Activated CD4-positive, alpha-beta T cell treated with anti-CD3 and anti-CD28 coated beads for 36 hours (primary cell): ENCODE results near the gene ACYP1. TPM values are rescaled to one million over a fixed set of nuclear protein-coding genes. Genes with fewer than 3 reads are reported as not detected.

Experiments used
- total RNA-seq, 2 experiments: library from RNA; stranded (reverse); gene quantifications; one replicate each; pipeline ENCODE4 v1.2.3, GENCODE V29; 2021

The ACYP1 gene
- total RNA-seq, 2 experiments from 2014 or later, result 37.0 to 40.2 TPM

Other genes with a start within 250 kb of the ACYP1 start
- gene PROX2, start 187.9 kb downstream of the ACYP1 start, total RNA-seq, result under 1 TPM; 0.11 to 0.23 TPM
- 100 to 1,000 TPM; 103 to 120 TPM for gene DLST, start 182.1 kb downstream of the ACYP1 start, total RNA-seq
- 1 to 10 TPM; 5.6 to 6.0 TPM for gene RPS6KL1, start 140.8 kb downstream of the ACYP1 start, total RNA-seq
- under 1 TPM in 1 of 2 experiments, not detected in 1; 0.09 TPM for gene PGF, start 108.4 kb downstream of the ACYP1 start, total RNA-seq
- gene EIF2B2, start 61.1 kb downstream of the ACYP1 start, total RNA-seq, result 10 to 100 TPM; 55.6 to 69.8 TPM
- gene MLH3, start 12.6 kb downstream of the ACYP1 start, total RNA-seq, result 10 to 100 TPM; 28.1 to 30.8 TPM
- gene ZC2HC1C, start 5.6 kb upstream of the ACYP1 start, total RNA-seq, result 1 to 10 TPM; 1.2 to 1.3 TPM
- 10 to 100 TPM; 45.2 to 58.7 TPM for gene NEK9, start 63.0 kb upstream of the ACYP1 start, total RNA-seq
- 100 to 1,000 TPM; 179 to 253 TPM for gene TMED10, start 112.6 kb upstream of the ACYP1 start, total RNA-seq
- 10 to 100 TPM; 16.0 to 21.1 TPM for gene FOS, start 214.8 kb upstream of the ACYP1 start, total RNA-seq